ENCODE data around the gene SLC9A9. TPM values are rescaled to one million over a fixed set of nuclear protein-coding genes. Genes with fewer than 3 reads are reported as not detected.

Gene SLC9A9
- 6.3 TPM for polyA plus RNA-seq
- long read RNA-seq, donor 1, partial matches to known transcripts, result 0 of 1 reads
- long read RNA-seq, donor 1, other reads (novel, unspliced or antisense), result 0 of 1 reads
- long read RNA-seq, donor 2, result 0 reads
- long read RNA-seq, donor 3, result 0 reads
- long read RNA-seq, donor 4, result 0 reads
- long read RNA-seq, donor 5, result 0 reads
- long read RNA-seq, donor 6, partial matches to known transcripts, result 0 of 1 reads
- long read RNA-seq, donor 6, other reads (novel, unspliced or antisense), result 0 of 1 reads
- long read RNA-seq, donor 7, partial matches to known transcripts, result 0 of 2 reads
- long read RNA-seq, donor 7, other reads (novel, unspliced or antisense), result 0 of 2 reads
- long read RNA-seq, donor 8, result 0 reads
- long read RNA-seq, donor 9, result 0 reads
- long read RNA-seq, donor 10, partial matches to known transcripts, result 0 of 4 reads
- long read RNA-seq, donor 10, other reads (novel, unspliced or antisense), result 0 of 4 reads
- long read RNA-seq, donor 11, result 0 reads

DNA sequence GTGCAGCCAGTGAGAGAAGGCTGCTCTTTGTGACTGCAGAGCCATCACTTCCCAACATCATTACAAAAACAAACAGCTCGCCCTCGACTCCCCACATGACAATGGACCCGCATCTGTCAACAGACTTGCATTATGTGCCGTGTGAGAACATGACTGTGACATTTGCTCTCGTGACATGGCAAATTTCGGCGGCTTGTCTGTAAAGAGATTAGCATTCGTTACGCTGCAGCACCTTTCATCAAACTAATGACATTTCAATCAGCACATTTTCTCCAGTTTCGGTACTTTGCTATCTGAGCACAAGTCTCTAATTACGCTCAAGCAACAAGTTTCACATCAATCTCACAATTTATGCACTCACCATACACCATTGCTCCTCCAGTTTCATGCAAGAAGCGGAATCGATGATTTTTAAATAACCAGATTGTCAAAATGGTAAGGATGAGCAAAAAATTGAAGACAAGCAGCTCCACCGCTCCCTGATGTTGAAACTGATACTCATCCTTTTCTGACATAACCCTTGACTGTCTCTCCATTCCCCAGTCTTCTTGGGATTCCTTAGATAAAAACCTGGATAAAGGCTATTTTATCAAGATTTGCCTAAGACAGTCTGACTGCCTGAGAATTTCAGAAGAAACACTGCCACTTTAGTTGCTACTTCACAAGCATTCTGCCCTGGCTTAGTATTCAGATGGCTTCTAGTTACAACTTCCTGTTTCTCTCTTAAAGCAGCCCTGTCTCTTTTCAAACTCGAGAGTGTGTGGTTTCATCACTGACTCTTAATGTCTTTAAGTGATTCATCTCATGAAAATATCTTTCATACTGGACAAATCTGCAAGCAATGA is at the start of gene SLC9A9:
TSS of gene SLC9A9 (minus strand) at position 682 of the 845 bp plus-strand sequence. CDS start at position 536, 146 bp downstream.
- Histone ChIP-seq H3K4me3 (ENCODE audit: low read length) (peak within 1 kb of the TSS; percentile 51), H3K36me3 (ENCODE audit: control insufficient read depth, insufficient read depth, low read length) (no peaks in the 10 kb centered on the region), H3K27ac (ENCODE audit: low read length) (peak within 1 kb of the TSS; percentile 32), H3K9me3 (ENCODE audit: control insufficient read depth, low read depth, low read length) (no peaks in the 10 kb centered on the region), H3K4me1 (ENCODE audit: control insufficient read depth, insufficient read depth, low read length) (no peaks in the 10 kb centered on the region), H3K27me3 (ENCODE audit: control insufficient read depth, insufficient read depth, low read length) (no peaks in the 10 kb centered on the region)
- peak in 1 of 2 donors; percentile 19 for DNase-seq
- WGBS (ENCODE audit: insufficient coverage, low lambda C conversion rate), result 22% methylated on average over 4 of the region's 15 CpGs

DNA sequence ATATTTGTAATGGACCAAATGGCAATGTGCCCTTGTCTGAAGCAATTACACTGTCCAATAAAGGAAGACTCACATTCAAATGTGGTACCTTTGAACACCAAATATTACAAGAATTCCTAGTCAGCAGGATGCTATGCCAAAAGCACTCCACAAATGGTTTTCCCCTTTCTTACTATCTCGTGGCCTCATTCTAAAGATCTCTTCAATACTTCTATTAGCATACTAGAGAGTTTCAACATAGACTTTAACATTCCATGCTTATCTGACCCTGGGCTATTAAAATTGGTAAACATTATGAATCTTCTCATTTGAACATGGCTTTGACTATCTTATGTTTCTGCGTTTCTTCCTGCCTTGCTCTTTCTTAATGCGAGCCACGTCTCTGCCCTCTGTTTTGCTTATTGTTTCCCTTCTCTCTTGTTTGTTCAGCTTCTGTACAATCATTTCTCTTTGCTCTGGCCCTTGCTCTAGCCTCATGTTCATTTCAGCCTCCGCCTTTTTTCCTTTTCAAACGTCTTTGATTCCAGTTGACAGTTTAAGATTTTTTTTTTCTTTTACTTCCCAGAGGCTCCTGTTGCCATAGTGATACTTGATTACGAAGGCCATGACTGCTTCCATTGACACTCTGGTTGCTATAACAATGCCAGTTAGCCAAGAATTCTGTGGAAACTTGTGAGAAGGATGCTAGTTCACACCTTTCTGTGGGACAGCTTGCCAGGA is 49.5 kb upstream of the SLC9A9 start:
- Histone ChIP-seq H3K36me3 (ENCODE audit: control insufficient read depth, insufficient read depth, low read length) (no peaks in the 10 kb centered on the region), H3K27ac (ENCODE audit: low read length) (peak overlapping the region; percentile 9), H3K4me3 (ENCODE audit: low read length) (no peak overlapping the region), H3K4me1 (ENCODE audit: control insufficient read depth, insufficient read depth, low read length) (no peaks in the 10 kb centered on the region), H3K27me3 (ENCODE audit: control insufficient read depth, insufficient read depth, low read length) (no peaks in the 10 kb centered on the region), H3K9me3 (ENCODE audit: control insufficient read depth, low read depth, low read length) (no peaks in the 10 kb centered on the region)
- 10% methylated on average over 4 of the region's 7 CpGs for WGBS (ENCODE audit: insufficient coverage, low lambda C conversion rate)
- peak; percentile 61 to 72 for DNase-seq

DNA sequence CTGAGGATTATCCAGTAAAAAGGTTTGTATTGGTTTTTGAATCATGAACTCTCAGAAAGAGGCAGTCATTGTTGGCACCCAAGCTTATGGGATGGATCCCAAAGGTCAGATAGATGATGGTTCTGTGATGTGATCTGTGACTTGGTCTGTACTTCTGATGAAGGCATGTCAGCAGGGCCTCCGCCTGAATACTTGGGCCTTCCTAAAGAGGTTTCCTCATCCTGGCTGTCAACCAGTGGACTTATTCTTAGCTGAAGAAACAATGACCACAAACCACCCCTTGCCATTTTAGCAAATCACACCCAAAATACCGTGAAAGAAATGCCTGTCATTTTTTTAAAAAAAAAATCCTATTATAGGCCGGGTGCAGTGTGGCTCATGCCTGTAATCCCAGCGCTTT is 48.2 kb upstream of the SLC9A9 start:
- Histone ChIP-seq H3K4me1 (ENCODE audit: control insufficient read depth, insufficient read depth, low read length) (no peaks in the 10 kb centered on the region), H3K4me3 (ENCODE audit: low read length) (no peak overlapping the region), H3K27ac (ENCODE audit: low read length) (no peak overlapping the region), H3K27me3 (ENCODE audit: control insufficient read depth, insufficient read depth, low read length) (no peaks in the 10 kb centered on the region), H3K36me3 (ENCODE audit: control insufficient read depth, insufficient read depth, low read length) (no peaks in the 10 kb centered on the region), H3K9me3 (ENCODE audit: control insufficient read depth, low read depth, low read length) (no peaks in the 10 kb centered on the region)
- DNase-seq, result no peak
- WGBS (ENCODE audit: insufficient coverage, low lambda C conversion rate), result no CpG with 5 or more reads among the region's 4 CpGs

DNA sequence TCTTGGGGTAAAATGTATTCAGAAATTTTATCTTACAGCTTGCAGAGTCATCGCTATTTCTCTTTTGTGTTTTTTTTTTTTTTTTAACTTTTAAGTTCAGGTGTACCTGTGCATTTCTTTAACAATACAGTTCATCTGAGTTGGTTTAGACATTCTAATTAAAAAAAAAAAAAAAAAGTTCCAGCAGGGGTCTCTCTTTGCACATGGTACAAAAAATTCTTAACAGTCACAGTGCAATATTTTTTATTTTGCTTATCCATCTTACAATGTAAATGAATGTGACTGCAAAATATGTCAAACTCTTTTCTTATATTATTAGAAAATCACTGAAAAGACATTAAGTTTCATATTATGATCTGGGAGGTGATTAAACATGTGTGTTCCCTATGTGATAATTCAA is 47.5 kb upstream of the SLC9A9 start:
- DNase-seq, result no peak
- WGBS (ENCODE audit: insufficient coverage, low lambda C conversion rate), result 100% methylated on average over 1 of the region's 1 CpG
- Histone ChIP-seq H3K27me3 (ENCODE audit: control insufficient read depth, insufficient read depth, low read length) (no peaks in the 10 kb centered on the region), H3K27ac (ENCODE audit: low read length) (no peak overlapping the region), H3K9me3 (ENCODE audit: control insufficient read depth, low read depth, low read length) (no peaks in the 10 kb centered on the region), H3K4me3 (ENCODE audit: low read length) (no peak overlapping the region), H3K36me3 (ENCODE audit: control insufficient read depth, insufficient read depth, low read length) (no peaks in the 10 kb centered on the region), H3K4me1 (ENCODE audit: control insufficient read depth, insufficient read depth, low read length) (no peaks in the 10 kb centered on the region)

DNA sequence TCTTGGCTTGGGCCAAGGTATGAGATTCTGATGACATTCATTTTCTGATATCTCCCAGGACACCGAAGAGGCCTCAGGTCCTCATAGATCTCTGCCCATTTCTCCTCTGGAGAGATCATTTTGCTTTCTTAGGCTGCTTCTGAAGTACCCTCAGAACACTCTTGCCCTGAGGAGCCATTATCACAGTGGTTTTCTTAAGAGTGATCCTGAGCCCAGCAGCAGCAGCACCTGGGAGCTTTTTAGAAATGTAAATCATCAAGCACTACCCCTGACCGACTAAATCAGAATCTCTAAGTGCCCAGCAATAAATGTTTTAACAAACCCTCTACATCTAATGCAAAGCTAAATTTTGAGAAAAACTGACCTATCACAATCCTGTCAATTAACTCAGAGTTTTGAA is 40.6 kb upstream of the SLC9A9 start:
- H3K4me1 ChIP-seq (ENCODE audit: control insufficient read depth, insufficient read depth, low read length), result no peaks in the 10 kb centered on the region
- H3K36me3 ChIP-seq (ENCODE audit: control insufficient read depth, insufficient read depth, low read length), result no peaks in the 10 kb centered on the region
- H3K27me3 ChIP-seq (ENCODE audit: control insufficient read depth, insufficient read depth, low read length), result no peaks in the 10 kb centered on the region
- no peak overlapping the region for H3K27ac ChIP-seq (ENCODE audit: low read length)
- H3K9me3 ChIP-seq (ENCODE audit: control insufficient read depth, low read depth, low read length), result no peaks in the 10 kb centered on the region
- no peak for DNase-seq
- no CpG with 5 or more reads among the region's 2 CpGs for WGBS (ENCODE audit: insufficient coverage, low lambda C conversion rate)
- H3K4me3 ChIP-seq (ENCODE audit: low read length), result no peak overlapping the region

DNA sequence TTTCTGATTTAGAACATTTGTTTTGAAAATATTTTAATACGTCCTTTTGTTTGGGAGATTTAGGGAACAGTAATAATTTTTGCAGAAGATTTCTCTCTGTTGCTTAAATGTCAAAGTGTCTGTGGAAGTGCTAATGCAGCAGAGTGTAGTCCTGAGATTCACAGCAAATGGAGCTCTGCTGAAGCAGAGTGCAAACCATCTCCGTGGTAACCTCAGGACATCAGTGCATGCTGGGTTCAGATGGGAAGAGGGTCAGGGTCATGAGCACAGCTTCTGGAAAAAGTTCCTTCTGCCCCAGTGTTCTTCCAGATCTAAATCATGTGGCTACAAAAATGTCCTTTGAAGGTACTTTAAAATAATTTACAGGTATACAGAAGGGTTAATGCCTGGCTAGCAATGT is 39.9 kb upstream of the SLC9A9 start:
- DNase-seq, result no peak
- Histone ChIP-seq H3K27ac (ENCODE audit: low read length) (no peak overlapping the region), H3K4me1 (ENCODE audit: control insufficient read depth, insufficient read depth, low read length) (no peaks in the 10 kb centered on the region), H3K27me3 (ENCODE audit: control insufficient read depth, insufficient read depth, low read length) (no peaks in the 10 kb centered on the region), H3K36me3 (ENCODE audit: control insufficient read depth, insufficient read depth, low read length) (no peaks in the 10 kb centered on the region), H3K4me3 (ENCODE audit: low read length) (no peak overlapping the region), H3K9me3 (ENCODE audit: control insufficient read depth, low read depth, low read length) (no peaks in the 10 kb centered on the region)
- 89% methylated on average over 1 of the region's 2 CpGs for WGBS (ENCODE audit: insufficient coverage, low lambda C conversion rate)

DNA sequence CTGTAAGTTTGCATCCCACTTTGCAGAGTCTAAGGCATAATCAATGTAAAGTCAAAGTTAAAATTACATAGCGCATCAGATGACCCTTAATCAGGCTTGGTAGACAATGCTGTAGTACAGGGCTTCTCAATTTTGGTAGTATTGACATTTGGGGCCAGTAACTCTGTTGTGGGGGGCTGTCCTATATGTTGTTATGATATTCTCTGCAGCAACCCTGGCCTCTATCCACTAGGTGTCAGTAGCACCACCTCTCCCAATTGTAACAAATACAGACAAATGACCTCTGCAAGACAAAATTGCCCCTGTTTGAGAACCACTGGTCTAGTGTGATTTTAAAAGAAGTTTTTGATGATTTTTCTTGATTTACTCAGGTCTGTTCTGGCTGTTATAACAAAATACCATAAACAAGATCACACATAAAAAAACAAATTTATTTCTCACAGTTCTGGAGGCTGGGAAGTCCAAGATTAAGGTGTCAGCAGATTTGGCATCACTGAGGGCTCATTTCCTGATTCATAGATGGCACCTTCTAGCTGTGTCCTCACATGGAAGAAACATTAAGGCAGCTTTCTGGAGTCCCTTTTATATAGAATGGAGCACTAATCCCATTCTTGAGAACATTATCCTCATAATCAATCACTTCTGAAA is 37.6 kb upstream of the SLC9A9 start:
- no peaks in the 10 kb centered on the region for H3K4me1 ChIP-seq (ENCODE audit: control insufficient read depth, insufficient read depth, low read length)
- peak in 1 of 2 donors; percentile 12 for DNase-seq
- H3K4me3 ChIP-seq (ENCODE audit: low read length), result no peak overlapping the region
- H3K27ac ChIP-seq (ENCODE audit: low read length), result no peak overlapping the region
- H3K36me3 ChIP-seq (ENCODE audit: control insufficient read depth, insufficient read depth, low read length), result no peaks in the 10 kb centered on the region
- no peaks in the 10 kb centered on the region for H3K27me3 ChIP-seq (ENCODE audit: control insufficient read depth, insufficient read depth, low read length)
- no peaks in the 10 kb centered on the region for H3K9me3 ChIP-seq (ENCODE audit: control insufficient read depth, low read depth, low read length)
- no CpG with 5 or more reads among the region's 1 CpG for WGBS (ENCODE audit: insufficient coverage, low lambda C conversion rate)

DNA sequence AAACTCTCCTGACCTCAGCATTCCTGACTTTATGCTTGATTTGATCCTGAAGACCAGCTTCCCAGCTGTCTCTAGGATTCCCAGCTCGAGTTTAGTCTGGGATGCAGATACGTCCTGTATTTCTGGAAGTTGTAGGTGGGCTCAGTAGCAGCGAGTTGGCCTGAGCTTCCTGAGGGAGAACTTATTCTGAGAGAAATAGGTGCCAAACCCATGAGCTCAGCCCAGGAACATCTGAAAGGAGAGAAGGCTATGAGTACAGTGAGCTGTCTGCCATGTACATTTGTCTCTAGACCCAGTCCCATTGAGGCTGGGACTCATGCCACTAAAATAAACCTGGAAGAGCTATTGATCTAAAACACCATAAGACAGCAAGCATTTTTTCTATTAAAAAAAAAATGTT is 36.6 kb upstream of the SLC9A9 start:
- H3K27me3 ChIP-seq (ENCODE audit: control insufficient read depth, insufficient read depth, low read length), result no peaks in the 10 kb centered on the region
- no peaks in the 10 kb centered on the region for H3K4me1 ChIP-seq (ENCODE audit: control insufficient read depth, insufficient read depth, low read length)
- no peak overlapping the region for H3K4me3 ChIP-seq (ENCODE audit: low read length)
- DNase-seq, result no peak
- no CpG with 5 or more reads among the region's 3 CpGs for WGBS (ENCODE audit: insufficient coverage, low lambda C conversion rate)
- no peaks in the 10 kb centered on the region for H3K36me3 ChIP-seq (ENCODE audit: control insufficient read depth, insufficient read depth, low read length)
- no peak overlapping the region for H3K27ac ChIP-seq (ENCODE audit: low read length)
- H3K9me3 ChIP-seq (ENCODE audit: control insufficient read depth, low read depth, low read length), result no peaks in the 10 kb centered on the region

DNA sequence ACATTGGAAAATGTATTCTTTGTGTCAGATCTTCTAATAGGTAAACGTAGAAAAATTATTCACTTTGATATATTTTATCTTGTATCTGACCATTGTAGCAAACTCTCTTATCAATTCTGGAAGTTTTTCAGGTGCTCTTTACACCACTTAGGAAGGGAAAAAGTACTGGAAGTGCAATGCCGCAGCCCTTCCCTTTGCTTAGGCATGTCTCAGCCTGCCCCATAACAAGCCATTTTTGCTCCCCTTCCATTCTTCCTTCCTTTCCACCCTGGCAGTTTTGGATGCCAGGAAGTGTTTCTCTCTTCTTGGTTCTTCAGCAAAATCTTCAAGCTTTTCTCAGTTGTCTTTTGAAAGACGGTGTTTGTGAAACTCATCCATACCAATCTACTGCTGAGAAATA is 34.9 kb upstream of the SLC9A9 start:
- Histone ChIP-seq H3K27ac (ENCODE audit: low read length) (no peak overlapping the region), H3K4me1 (ENCODE audit: control insufficient read depth, insufficient read depth, low read length) (no peaks in the 10 kb centered on the region), H3K36me3 (ENCODE audit: control insufficient read depth, insufficient read depth, low read length) (no peaks in the 10 kb centered on the region), H3K4me3 (ENCODE audit: low read length) (no peak overlapping the region), H3K9me3 (ENCODE audit: control insufficient read depth, low read depth, low read length) (no peaks in the 10 kb centered on the region), H3K27me3 (ENCODE audit: control insufficient read depth, insufficient read depth, low read length) (no peaks in the 10 kb centered on the region)
- DNase-seq, result no peak
- WGBS (ENCODE audit: insufficient coverage, low lambda C conversion rate), result 80% methylated on average over 1 of the region's 3 CpGs

DNA sequence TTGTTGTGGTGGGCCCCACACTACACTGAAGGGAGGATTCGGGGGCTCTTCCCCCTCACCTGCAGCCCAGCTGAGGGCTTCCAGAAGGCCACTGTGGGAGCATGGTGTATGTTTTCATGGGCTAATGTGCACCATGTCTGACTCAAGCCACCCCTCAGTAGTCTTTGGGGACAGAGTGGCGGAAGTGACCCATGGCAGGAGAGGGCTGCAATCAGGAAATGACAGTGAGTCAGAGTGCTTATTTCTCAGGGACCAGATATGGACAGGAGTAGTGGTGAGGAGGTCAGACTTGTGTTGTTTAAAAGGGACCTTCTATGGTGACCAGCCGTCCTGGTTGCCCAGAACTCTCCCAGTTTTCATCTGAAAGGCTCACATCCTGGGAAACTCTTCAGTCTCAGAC is 32.8 kb upstream of the SLC9A9 start:
- Histone ChIP-seq H3K36me3 (ENCODE audit: control insufficient read depth, insufficient read depth, low read length) (no peaks in the 10 kb centered on the region), H3K9me3 (ENCODE audit: control insufficient read depth, low read depth, low read length) (no peaks in the 10 kb centered on the region), H3K4me1 (ENCODE audit: control insufficient read depth, insufficient read depth, low read length) (no peaks in the 10 kb centered on the region), H3K4me3 (ENCODE audit: low read length) (no peak overlapping the region), H3K27me3 (ENCODE audit: control insufficient read depth, insufficient read depth, low read length) (no peaks in the 10 kb centered on the region), H3K27ac (ENCODE audit: low read length) (no peak overlapping the region)
- DNase-seq, result no peak
- WGBS (ENCODE audit: insufficient coverage, low lambda C conversion rate), result no CpG with 5 or more reads among the region's 3 CpGs
